SK-N-DZ (cell line): Measurements from ENCODE around the gene SORBS2.
A peak's percentile ranks its signal among the peaks of the same experiment; 100 is the strongest.

Experiments
- DNase-seq: peaks from one replicate; pipeline ENCODE4 v3.0.0-alpha.2; 2015; ENCODE audit warnings: low spot score

Gene SORBS2

GRCh38 chr4:185805262-185805802 lies 6.7 kb downstream of the SORBS2 start:
- DNase-seq = no peak

DNA sequence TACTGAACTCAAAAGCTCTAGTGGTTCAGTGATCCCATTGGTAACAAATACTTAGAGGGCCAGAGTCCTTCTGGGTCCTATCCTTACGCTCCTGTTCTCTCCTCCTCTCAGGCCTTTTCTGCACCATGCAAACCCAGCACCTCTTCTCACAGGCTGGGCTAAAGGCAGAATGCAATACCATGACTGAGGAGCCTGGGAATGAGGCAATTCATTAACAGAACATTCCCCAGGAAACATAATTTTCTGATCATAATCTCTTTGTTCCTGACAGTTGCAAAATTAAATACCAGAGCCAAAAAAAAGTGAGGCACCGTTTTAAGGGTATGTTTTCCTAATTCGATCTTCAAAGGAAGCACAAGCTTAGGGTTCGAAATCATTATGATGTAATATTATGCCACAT lies 9.0 kb downstream of the SORBS2 start:
- DNase-seq = peak; percentile 4

- no peak for DNase-seq
Observed at GRCh38 chr4:185801471-185801870, 10.5 kb downstream of the SORBS2 start.

GRCh38 chr4:185800266-185800945 lies 11.6 kb downstream of the SORBS2 start:
- no peak for DNase-seq

DNA sequence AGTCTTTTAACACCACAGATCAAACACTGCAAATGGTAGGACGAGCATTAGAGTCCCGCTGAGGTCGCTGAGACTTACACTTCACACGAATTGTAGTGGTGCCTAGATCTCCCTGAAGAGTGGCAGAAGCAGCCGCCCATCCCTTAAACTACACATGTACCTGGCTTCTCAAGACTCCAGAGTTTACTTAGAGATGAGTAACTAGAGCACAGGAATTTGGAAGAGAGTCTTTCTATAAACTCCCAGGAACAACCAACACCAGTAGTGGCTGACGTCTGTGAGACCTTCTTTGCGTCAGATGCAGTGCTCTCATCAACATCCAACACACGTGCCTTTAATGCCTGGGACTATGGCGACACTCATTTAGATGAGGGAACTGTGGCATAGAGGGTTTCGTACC lies 12.6 kb downstream of the SORBS2 start:
- no peak for DNase-seq

- no peak for DNase-seq
Observed at GRCh38 chr4:185797596-185798338, 14.2 kb downstream of the SORBS2 start.

DNA sequence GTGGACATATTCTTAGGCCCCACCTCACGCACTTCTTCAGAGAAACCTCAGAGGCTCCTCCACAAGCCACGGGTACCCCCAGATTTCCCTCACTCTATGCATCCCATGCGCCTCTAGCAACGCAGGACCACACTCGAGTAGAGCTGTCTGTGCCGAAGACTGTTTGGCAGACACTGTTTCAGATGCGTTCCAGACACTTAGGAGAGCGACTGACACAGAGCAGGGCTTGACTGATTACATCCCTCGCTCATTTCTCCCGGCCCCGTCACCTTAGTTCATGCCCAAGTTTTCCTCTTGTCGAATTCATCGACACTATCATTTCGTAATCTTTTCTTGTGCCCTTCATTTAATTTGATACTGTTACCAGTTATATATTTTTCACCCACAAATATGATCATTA lies 15.0 kb downstream of the SORBS2 start:
- peak; percentile 8 for DNase-seq

GRCh38 chr4:185796176-185796575 lies 15.8 kb downstream of the SORBS2 start:
- DNase-seq = no peak

DNA sequence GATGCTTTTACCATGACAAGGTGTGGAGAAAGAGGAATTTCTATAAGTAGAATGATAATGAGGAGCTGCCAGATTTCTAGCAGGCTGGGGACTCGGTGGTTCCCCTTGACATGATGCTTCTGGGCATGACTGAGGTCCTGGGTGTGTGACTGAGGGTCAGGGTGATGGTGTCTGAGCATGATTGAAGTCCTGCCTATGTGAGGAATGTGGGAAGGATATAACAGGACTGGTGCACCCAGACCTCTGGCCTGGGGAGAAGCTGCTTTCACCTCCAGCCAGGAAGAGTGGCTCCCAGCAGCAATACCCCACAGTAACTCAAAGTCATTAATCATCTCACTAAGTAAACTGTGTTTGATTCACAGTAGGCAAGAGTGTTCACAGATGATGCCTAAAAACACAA lies 17.4 kb downstream of the SORBS2 start:
- DNase-seq = no peak

DNA sequence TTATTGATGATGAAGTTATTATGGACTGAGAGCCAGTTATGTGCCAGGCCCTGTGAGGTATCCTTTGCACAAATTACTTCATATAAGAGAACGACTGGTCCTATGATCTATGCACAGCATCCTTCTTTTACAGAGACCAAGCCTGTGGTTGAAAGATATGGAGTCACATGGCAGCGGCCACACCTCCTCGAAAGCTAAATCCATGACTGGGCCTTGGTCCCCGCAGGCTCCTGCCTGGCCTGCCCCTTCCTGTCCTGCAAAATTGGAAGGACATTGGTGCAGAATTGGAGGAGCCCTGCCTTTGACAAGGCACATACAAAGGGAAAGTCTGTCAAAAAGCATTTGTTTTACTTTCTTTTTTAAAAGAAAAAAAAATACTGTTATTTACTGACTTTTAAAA lies 18.3 kb downstream of the SORBS2 start:
- no peak for DNase-seq

GRCh38 chr4:185793116-185793485 lies 18.9 kb downstream of the SORBS2 start:
- no peak for DNase-seq

- DNase-seq = no peak
Observed at GRCh38 chr4:185792384-185793115, 19.4 kb downstream of the SORBS2 start.

GRCh38 chr4:185787926-185788679 lies 23.9 kb downstream of the SORBS2 start:
- DNase-seq = no peak

GRCh38 chr4:185786422-185786821 lies 25.6 kb downstream of the SORBS2 start:
- DNase-seq = no peak

GRCh38 chr4:185783574-185783973 lies 28.4 kb downstream of the SORBS2 start:
- no peak for DNase-seq

DNA sequence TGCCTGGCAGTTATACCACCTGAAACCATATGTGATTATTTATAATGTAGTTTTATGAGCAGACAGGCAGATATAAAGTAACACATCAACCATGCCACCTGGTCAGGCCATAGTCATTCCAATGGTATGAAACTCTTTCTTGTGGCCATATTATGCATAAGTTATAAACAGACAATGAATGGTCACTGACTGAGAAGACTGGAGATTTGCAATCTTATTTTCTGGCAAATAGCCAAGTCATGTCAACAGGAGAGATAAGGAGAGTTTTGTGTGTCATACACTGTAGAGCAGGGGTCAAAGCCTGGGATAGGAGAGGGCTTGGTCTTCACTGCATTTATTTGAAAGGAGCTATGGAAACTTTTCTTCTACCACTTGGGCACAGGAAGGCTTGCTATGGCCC lies 29.5 kb downstream of the SORBS2 start:
- DNase-seq = no peak

- no peak for DNase-seq
Observed at GRCh38 chr4:185781555-185782215, 30.3 kb downstream of the SORBS2 start.

- no peak for DNase-seq
Observed at GRCh38 chr4:185780472-185780871, 31.5 kb downstream of the SORBS2 start.

- no peak for DNase-seq
Observed at GRCh38 chr4:185779517-185779916, 32.5 kb downstream of the SORBS2 start.

GRCh38 chr4:185778307-185778706 lies 33.7 kb downstream of the SORBS2 start:
- no peak for DNase-seq
